ENCODE data around the gene PEAR1. TPM values are rescaled to one million over a fixed set of nuclear protein-coding genes. Genes with fewer than 3 reads are reported as not detected.

PEAR1 gene
- total RNA-seq, 1 donor from 2014 or later: 11.5 TPM

GRCh38 chr1:156869455-156869854, 24.1 kb upstream of the PEAR1 start:
- H3K27me3 ChIP-seq: no peaks in the 10 kb centered on the region
- no peak overlapping the region for H3K27ac ChIP-seq
- TF ChIP-seq POLR2AphosphoS5 (IDR thresholded peaks at IDR 0.05; ENCODE audit: insufficient read depth in 1 of 2, low read depth in 1 of 2): no peak
- no peak for TF ChIP-seq POLR2A (IDR thresholded peaks at IDR 0.05)
- no peak for TF ChIP-seq CTCF (IDR thresholded peaks at IDR 0.05)
- no peak overlapping the region for H3K4me3 ChIP-seq
- H3K36me3 ChIP-seq: no peaks in the 10 kb centered on the region
- H3K9me3 ChIP-seq: no peaks in the 10 kb centered on the region
- intact Hi-C loops (cut with DNase I): no loop called here
- DNase-seq (ENCODE audit: extremely low spot score in 2 of 2): no peak
- no peaks in the 10 kb centered on the region for H3K4me1 ChIP-seq

- no peak for TF ChIP-seq POLR2A (IDR thresholded peaks at IDR 0.05)
- Histone ChIP-seq H3K27me3 (no peaks in the 10 kb centered on the region), H3K4me3 (no peak overlapping the region), H3K27ac (no peak overlapping the region), H3K9me3 (no peaks in the 10 kb centered on the region), H3K36me3 (no peaks in the 10 kb centered on the region), H3K4me1 (no peaks in the 10 kb centered on the region)
- intact Hi-C loops (cut with DNase I): no loop called here
- DNase-seq (ENCODE audit: extremely low spot score in 2 of 2): no peak
Measured at GRCh38 chr1:156873659-156874058, 19.9 kb upstream of the PEAR1 start.

GRCh38 chr1:156874142-156874541, 19.4 kb upstream of the PEAR1 start:
- Histone ChIP-seq H3K9me3 (no peaks in the 10 kb centered on the region), H3K4me1 (no peaks in the 10 kb centered on the region), H3K27me3 (no peaks in the 10 kb centered on the region), H3K36me3 (no peaks in the 10 kb centered on the region), H3K27ac (no peak overlapping the region), H3K4me3 (no peak overlapping the region)
- DNase-seq (ENCODE audit: extremely low spot score in 2 of 2): no peak
- intact Hi-C loops (cut with DNase I): no loop called here
- no peak for TF ChIP-seq CTCF (IDR thresholded peaks at IDR 0.05)

- H3K27me3 ChIP-seq: no peaks in the 10 kb centered on the region
- no peaks in the 10 kb centered on the region for H3K4me1 ChIP-seq
- no peaks in the 10 kb centered on the region for H3K36me3 ChIP-seq
- no peak for TF ChIP-seq CTCF (IDR thresholded peaks at IDR 0.05)
- TF ChIP-seq POLR2AphosphoS5 (IDR thresholded peaks at IDR 0.05; ENCODE audit: insufficient read depth in 1 of 2, low read depth in 1 of 2): no peak
- TF ChIP-seq POLR2A (IDR thresholded peaks at IDR 0.05): no peak
- H3K9me3 ChIP-seq: no peaks in the 10 kb centered on the region
- no peak overlapping the region for H3K4me3 ChIP-seq
- no peak overlapping the region for H3K27ac ChIP-seq
- intact Hi-C loops (cut with DNase I): no loop called here
- DNase-seq (ENCODE audit: extremely low spot score in 2 of 2): no peak
Measured at GRCh38 chr1:156874572-156875340, 18.8 kb upstream of the PEAR1 start.

- Histone ChIP-seq H3K4me1 (no peaks in the 10 kb centered on the region), H3K4me3 (no peak overlapping the region), H3K27ac (no peak overlapping the region), H3K9me3 (no peaks in the 10 kb centered on the region), H3K27me3 (no peaks in the 10 kb centered on the region), H3K36me3 (no peaks in the 10 kb centered on the region)
- intact Hi-C loops (cut with DNase I): no loop called here
- TF ChIP-seq POLR2AphosphoS5 (IDR thresholded peaks at IDR 0.05; ENCODE audit: insufficient read depth in 1 of 2, low read depth in 1 of 2): no peak
- no peak for TF ChIP-seq POLR2A (IDR thresholded peaks at IDR 0.05)
- TF ChIP-seq CTCF (IDR thresholded peaks at IDR 0.05): no peak
- DNase-seq (ENCODE audit: extremely low spot score in 2 of 2): no peak
Measured at GRCh38 chr1:156875341-156875615, 18.2 kb upstream of the PEAR1 start.
